Heart left ventricle (tissue), 13 donors: ENCODE data around the gene SLC7A10.

ENCODE experiments used
- POLR2A ChIP-seq, 2 donors: fragments of 450-650 bp; IDR thresholded peaks; one replicate each; pipeline ENCODE4 v1.6.1; 2017; ENCODE audit warnings: antibody characterized with exemption in 2 of 2, mild to moderate bottlenecking in 2 of 2, moderate library complexity in 2 of 2
- TF ChIP-seq, protein P1 (sequence below), 12 donors: fragments of 200-600 bp; sonication (generic) in 4 of 12; IDR thresholded peaks; one replicate each; pipeline versions ENCODE4 v1.5.0 to v1.8.0; 2018 to 2022; ENCODE audit warnings: antibody characterized with exemption in 12 of 12, mild to moderate bottlenecking in 5 of 12
- donor health status: ischemic (EF 13 %, LVEDD 7.1; RV severe dilation, severe dysfunction).
- donor health status: DM: no; HTN: yes; CAD: no.
- donor health status: DM: no; HTN: no; CAD: no.
- donor health status: ischemic (EF 25% LVEDD 6.9; RV normal size, moderate dysfunction).
- donor health status: ischemic (EF 25% LVEDD 5.7; RV mildly dilated, moderate dysfunction).
- donor health status: ischemic (EF 35%, LVEDD 5.7; RV mildly dilated, moderate dysfunction).
- donor health status: nonischemic (EF 11% LVEDD 7.7; RV severe dilation, severe dysfunction).
- donor health status: DM: yes; HTN: yes; CAD: no.
- donor health status: PGD.
- donor health status: ischemic (EF 29% LVEDD 5.4; RV normal size, mild dysfunction).
- donor health status: nonischemic (EF 23%, LVEDD 6.1; RV moderate dilation, normal function).

DNA sequence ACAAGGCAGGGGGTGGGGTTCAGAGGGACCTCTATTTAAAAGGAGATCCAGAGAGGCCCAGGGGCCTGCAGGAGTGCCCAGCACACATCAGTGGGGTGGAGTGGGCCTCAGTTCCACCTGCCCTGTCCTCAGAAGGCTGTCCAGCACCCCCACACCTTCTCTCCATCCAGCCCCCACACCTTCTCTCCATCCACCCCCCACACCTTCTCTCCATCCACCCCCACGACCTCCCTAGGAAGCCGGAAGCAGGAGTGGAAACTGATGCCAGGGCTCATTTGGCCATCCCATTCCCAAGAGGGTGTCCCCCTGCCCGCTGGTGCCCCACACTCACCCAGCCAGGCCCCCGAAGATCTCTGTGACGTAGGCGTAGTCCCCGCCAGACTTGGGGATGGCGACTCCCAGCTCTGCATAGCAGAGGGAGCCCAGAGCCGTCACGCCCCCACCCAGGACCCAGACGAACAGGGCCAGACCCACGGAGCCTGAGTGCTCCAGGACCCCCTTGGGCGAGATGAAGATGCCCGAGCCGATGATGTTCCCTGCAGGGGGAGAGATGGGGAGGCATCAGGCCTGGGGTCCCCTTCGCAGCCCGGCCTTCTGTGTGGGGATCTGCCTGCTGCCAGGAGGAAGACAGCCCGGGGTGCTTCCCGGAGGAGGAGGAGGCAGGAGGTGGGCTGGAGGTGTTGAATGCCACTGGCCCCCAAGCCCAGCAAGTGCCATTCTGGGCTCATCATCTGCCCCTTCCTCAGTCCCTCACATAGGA, 10.0 kb downstream of the SLC7A10 start:
- TF ChIP-seq, protein P1, sequence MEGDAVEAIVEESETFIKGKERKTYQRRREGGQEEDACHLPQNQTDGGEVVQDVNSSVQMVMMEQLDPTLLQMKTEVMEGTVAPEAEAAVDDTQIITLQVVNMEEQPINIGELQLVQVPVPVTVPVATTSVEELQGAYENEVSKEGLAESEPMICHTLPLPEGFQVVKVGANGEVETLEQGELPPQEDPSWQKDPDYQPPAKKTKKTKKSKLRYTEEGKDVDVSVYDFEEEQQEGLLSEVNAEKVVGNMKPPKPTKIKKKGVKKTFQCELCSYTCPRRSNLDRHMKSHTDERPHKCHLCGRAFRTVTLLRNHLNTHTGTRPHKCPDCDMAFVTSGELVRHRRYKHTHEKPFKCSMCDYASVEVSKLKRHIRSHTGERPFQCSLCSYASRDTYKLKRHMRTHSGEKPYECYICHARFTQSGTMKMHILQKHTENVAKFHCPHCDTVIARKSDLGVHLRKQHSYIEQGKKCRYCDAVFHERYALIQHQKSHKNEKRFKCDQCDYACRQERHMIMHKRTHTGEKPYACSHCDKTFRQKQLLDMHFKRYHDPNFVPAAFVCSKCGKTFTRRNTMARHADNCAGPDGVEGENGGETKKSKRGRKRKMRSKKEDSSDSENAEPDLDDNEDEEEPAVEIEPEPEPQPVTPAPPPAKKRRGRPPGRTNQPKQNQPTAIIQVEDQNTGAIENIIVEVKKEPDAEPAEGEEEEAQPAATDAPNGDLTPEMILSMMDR (IDR thresholded peaks at IDR 0.05) = no peak
- TF ChIP-seq POLR2A (IDR thresholded peaks at IDR 0.05) = no peak
